Fibroblast of pulmonary artery (primary cell): ENCODE results near the gene MARF1.
"Not testable (repeated sequence)": the region's sequence is repeated elsewhere in the genome, so short reads cannot be mapped to it uniquely, and the experiment has no call there.

ENCODE experiments used
- DNase-seq: peaks from one replicate; pipeline ENCODE4 v3.0.0-alpha.2; 2010; ENCODE audit warnings: low read depth
- H3K4me3 ChIP-seq: replicated peaks from 2 replicates; pipeline ENCODE4 v1.5.1; 2011; ENCODE audit warnings: low read depth, mild to moderate bottlenecking, control low read depth, low read length, moderate library complexity
- TF ChIP-seq, protein P1 (sequence below): IDR thresholded peaks from 2 replicates; pipeline ENCODE4 v1.5.1; 2011; ENCODE audit warnings: mild to moderate bottlenecking, control low read depth, low read length, inconsistent platforms; ENCODE audit errors: missing control alignments

MARF1 gene

DNA sequence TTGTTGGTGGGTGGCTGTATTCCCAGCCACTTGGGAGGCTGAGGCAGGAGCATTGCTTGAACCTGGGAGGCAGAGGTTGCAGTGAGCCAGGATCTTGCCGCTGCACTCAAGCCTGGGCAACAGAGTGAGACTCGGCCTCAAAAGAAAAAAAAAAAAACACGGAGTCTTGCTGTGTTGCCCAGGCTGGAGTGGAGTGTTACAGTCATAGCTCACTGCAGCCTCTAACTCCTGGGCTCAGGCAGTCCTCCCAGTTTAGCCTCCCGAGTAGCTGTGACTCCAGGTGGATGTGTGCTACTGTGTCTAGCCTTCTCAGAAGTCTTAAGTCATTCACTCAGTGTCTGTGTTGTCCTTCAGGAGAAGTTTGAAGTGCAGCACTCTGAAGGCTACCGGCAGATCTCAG, 34.5 kb upstream of the MARF1 start:
- DNase-seq = no peak
- no peak overlapping the region for H3K4me3 ChIP-seq
- TF ChIP-seq, protein P1, sequence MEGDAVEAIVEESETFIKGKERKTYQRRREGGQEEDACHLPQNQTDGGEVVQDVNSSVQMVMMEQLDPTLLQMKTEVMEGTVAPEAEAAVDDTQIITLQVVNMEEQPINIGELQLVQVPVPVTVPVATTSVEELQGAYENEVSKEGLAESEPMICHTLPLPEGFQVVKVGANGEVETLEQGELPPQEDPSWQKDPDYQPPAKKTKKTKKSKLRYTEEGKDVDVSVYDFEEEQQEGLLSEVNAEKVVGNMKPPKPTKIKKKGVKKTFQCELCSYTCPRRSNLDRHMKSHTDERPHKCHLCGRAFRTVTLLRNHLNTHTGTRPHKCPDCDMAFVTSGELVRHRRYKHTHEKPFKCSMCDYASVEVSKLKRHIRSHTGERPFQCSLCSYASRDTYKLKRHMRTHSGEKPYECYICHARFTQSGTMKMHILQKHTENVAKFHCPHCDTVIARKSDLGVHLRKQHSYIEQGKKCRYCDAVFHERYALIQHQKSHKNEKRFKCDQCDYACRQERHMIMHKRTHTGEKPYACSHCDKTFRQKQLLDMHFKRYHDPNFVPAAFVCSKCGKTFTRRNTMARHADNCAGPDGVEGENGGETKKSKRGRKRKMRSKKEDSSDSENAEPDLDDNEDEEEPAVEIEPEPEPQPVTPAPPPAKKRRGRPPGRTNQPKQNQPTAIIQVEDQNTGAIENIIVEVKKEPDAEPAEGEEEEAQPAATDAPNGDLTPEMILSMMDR = no peak

- no peak overlapping the region for H3K4me3 ChIP-seq
- TF ChIP-seq, protein P1 = no peak
- DNase-seq = no peak
Measured at GRCh38 chr16:15676506-15676905, 33.6 kb upstream of the MARF1 start.

- no peak overlapping the region for H3K4me3 ChIP-seq
- DNase-seq = no peak
- TF ChIP-seq, protein P1 = no peak
Measured at GRCh38 chr16:15674571-15674970, 31.6 kb upstream of the MARF1 start.

GRCh38 chr16:15672514-15673167, 29.7 kb upstream of the MARF1 start:
- H3K4me3 ChIP-seq = no peak overlapping the region
- TF ChIP-seq, protein P1 = no peak
- DNase-seq = peak; percentile 98

DNA sequence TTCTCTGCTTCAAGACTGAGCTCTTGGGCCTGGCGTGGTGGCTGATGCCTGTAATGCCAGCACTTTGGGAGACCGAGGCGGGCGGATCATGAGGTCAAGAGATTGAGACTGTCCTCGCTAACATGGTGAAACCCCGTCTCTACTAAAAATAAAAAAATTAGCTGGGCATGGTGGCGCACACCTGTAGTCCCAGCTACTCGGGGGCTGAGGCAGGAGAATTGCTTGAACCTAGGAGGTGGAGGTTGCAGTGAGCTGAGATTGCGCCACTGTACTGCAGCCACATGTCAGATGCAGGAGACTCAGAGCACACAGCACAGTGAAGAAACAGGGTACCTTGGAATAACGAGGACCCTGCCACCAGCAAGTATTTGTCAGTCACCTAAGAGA, 29.2 kb upstream of the MARF1 start:
- not testable (repeated sequence) for DNase-seq

DNA sequence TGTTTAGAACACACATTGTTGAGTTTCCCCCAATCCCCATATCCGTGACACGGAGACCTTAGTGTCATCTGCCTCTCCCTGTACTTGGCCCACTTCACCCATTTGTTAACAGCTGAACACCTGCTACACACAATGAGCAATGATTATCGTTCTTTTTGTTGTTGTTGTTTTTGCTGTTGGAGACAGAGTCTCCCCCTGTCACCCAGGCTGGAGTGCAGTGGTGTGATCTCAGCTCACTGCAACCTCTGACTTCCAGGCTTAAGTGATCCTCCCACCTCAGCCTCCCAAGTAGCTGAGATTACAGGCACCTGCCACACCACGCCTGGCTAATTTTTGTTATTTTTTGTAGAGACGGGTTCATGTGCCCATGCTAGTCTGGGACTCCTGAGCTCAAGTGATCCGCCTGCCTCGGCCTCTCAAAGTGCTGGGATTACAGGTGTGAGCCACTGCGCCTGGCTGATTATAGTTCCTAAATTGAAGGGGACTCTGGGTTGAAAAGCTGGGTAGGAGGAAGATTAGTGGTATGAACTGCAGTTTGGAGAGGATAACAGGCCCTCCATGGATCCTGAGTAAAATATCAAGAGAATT, 28.7 kb upstream of the MARF1 start:
- no peak overlapping the region for H3K4me3 ChIP-seq
- DNase-seq = no peak

More for the DNA sequence above, 29.2 kb upstream of the MARF1 start:
- not testable (repeated sequence) for H3K4me3 ChIP-seq

GRCh38 chr16:15667091-15667742, 24.3 kb upstream of the MARF1 start:
- H3K4me3 ChIP-seq = no peak overlapping the region
- TF ChIP-seq, protein P1 = no peak
- no peak for DNase-seq

More for the DNA sequence above, 28.7 kb upstream of the MARF1 start:
- TF ChIP-seq, protein P1 = no peak
